Memory B cell (primary cell): ENCODE data around the gene TCERG1L.
"Not testable (repeated sequence)": the region's sequence is repeated elsewhere in the genome, so short reads cannot be mapped to it uniquely, and the experiment has no call there.

Experiments
- ATAC-seq: fragments of 150-1000 bp; cut with Tn5 transposase; 2 replicates; pipeline ENCODE4 v1.10.0; 2021; ENCODE audit warnings: low read depth, mild to moderate bottlenecking, moderate library complexity
- DNase-seq, 2 donors: peaks; one replicate each; pipeline ENCODE4 v3.0.0; 2022; ENCODE audit warnings: low spot score in 2 of 2
- H3K27ac Mint-ChIP-seq: one replicate; pipeline ENCODE4 v1.8.0; 2022; ENCODE audit warnings: mild to moderate bottlenecking, moderate library complexity, mixed read lengths
- H3K27me3 Mint-ChIP-seq: one replicate; pipeline ENCODE4 v1.8.0; 2022; ENCODE audit warnings: mixed read lengths
- H3K36me3 Mint-ChIP-seq: one replicate; pipeline ENCODE4 v1.8.0; 2022; ENCODE audit warnings: mild to moderate bottlenecking, mixed read lengths
- H3K4me1 Mint-ChIP-seq: one replicate; pipeline ENCODE4 v1.8.0; 2022; ENCODE audit warnings: mixed read lengths
- H3K4me3 Mint-ChIP-seq: one replicate; pipeline ENCODE4 v1.8.0; 2022; ENCODE audit warnings: mild to moderate bottlenecking, moderate library complexity, mixed read lengths
- H3K9me3 Mint-ChIP-seq: one replicate; pipeline ENCODE4 v1.8.0; 2022; ENCODE audit warnings: mixed read lengths

TCERG1L gene

GRCh38 chr10:131155218-131155875 is 156.2 kb downstream of the TCERG1L start:
- DNase-seq (no peak), ATAC-seq (no peak)
- Mint-ChIP-seq H3K36me3 (no peaks in the 10 kb centered on the region), H3K4me1 (no peaks in the 10 kb centered on the region), H3K27me3 (no peaks in the 10 kb centered on the region), H3K9me3 (peaks cover 9% of the 10 kb centered on the region), H3K4me3 (no peak overlapping the region), H3K27ac (no peak overlapping the region)

GRCh38 chr10:131154306-131155025 is 157.1 kb downstream of the TCERG1L start:
- no peak for DNase-seq
- H3K36me3 Mint-ChIP-seq: no peaks in the 10 kb centered on the region
- H3K4me1 Mint-ChIP-seq: no peaks in the 10 kb centered on the region
- no peak overlapping the region for H3K4me3 Mint-ChIP-seq
- no peak overlapping the region for H3K27ac Mint-ChIP-seq
- peaks cover 9% of the 10 kb centered on the region for H3K9me3 Mint-ChIP-seq
- no peaks in the 10 kb centered on the region for H3K27me3 Mint-ChIP-seq
- no peak for ATAC-seq

DNA sequence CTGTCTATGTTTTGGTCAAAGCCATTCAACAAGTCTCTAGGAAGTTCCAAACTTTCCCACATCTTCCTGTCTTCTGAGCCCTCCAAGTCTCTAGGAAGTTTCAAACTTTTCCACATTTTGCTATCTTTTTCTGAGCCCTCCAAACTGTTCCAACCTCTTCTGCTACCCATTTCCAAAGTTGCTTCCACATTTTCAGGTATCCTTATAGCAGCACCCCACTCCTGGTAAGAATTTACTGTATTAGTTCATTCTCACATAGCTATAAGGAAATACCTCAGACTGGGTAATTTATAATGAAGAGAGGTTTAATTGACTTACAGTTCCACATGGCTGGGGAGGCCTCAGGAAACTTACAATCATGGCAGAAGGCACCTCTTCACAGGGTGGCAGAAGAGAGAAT is 159.1 kb downstream of the TCERG1L start:
- peaks cover 11% of the 10 kb centered on the region for H3K9me3 Mint-ChIP-seq
- not testable (repeated sequence) for H3K27ac Mint-ChIP-seq, H3K4me1 Mint-ChIP-seq, H3K36me3 Mint-ChIP-seq, H3K27me3 Mint-ChIP-seq, H3K4me3 Mint-ChIP-seq, ATAC-seq, DNase-seq

DNA sequence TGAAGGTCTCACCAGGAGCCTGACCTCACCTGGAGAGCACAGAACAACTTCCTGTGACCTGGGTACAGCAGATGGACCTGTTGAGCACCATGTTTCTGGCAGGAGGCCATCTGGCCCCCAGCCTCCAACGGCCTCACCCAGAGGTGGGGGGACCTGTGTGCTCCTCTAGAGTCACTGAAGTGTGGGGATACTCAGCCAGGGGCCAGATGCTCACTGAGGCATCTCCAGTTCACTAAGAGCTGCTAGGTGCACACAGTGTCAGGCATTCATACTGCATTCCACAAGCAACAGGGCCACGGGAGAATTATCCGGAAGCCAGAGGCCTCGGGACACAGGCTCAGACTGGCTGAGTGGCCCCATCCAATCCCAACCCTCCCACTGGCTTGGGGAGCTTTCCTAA is 161.4 kb downstream of the TCERG1L start:
- no peaks in the 10 kb centered on the region for H3K4me1 Mint-ChIP-seq
- no peak for DNase-seq
- ATAC-seq: no peak
- peaks cover 12% of the 10 kb centered on the region for H3K9me3 Mint-ChIP-seq
- H3K27me3 Mint-ChIP-seq: no peaks in the 10 kb centered on the region
- no peak overlapping the region for H3K27ac Mint-ChIP-seq
- no peak overlapping the region for H3K4me3 Mint-ChIP-seq
- no peaks in the 10 kb centered on the region for H3K36me3 Mint-ChIP-seq

GRCh38 chr10:131149586-131149985 is 161.9 kb downstream of the TCERG1L start:
- no peak for DNase-seq
- Mint-ChIP-seq H3K4me1 (no peaks in the 10 kb centered on the region), H3K9me3 (peaks cover 12% of the 10 kb centered on the region), H3K27ac (no peak overlapping the region), H3K36me3 (no peaks in the 10 kb centered on the region), H3K4me3 (no peak overlapping the region), H3K27me3 (no peaks in the 10 kb centered on the region)
- ATAC-seq: no peak

GRCh38 chr10:131149111-131149510 is 162.4 kb downstream of the TCERG1L start:
- no peak overlapping the region for H3K27ac Mint-ChIP-seq
- H3K27me3 Mint-ChIP-seq: no peaks in the 10 kb centered on the region
- DNase-seq (no peak), ATAC-seq (no peak)
- H3K9me3 Mint-ChIP-seq: peaks cover 12% of the 10 kb centered on the region
- H3K4me3 Mint-ChIP-seq: no peak overlapping the region
- H3K36me3 Mint-ChIP-seq: no peaks in the 10 kb centered on the region
- H3K4me1 Mint-ChIP-seq: no peaks in the 10 kb centered on the region

GRCh38 chr10:131148270-131148669 is 163.3 kb downstream of the TCERG1L start:
- no peak for ATAC-seq
- H3K27ac Mint-ChIP-seq: no peak overlapping the region
- no peak overlapping the region for H3K4me3 Mint-ChIP-seq
- no peaks in the 10 kb centered on the region for H3K27me3 Mint-ChIP-seq
- no peaks in the 10 kb centered on the region for H3K36me3 Mint-ChIP-seq
- no peak for DNase-seq
- H3K9me3 Mint-ChIP-seq: peaks cover 12% of the 10 kb centered on the region
- no peaks in the 10 kb centered on the region for H3K4me1 Mint-ChIP-seq

DNA sequence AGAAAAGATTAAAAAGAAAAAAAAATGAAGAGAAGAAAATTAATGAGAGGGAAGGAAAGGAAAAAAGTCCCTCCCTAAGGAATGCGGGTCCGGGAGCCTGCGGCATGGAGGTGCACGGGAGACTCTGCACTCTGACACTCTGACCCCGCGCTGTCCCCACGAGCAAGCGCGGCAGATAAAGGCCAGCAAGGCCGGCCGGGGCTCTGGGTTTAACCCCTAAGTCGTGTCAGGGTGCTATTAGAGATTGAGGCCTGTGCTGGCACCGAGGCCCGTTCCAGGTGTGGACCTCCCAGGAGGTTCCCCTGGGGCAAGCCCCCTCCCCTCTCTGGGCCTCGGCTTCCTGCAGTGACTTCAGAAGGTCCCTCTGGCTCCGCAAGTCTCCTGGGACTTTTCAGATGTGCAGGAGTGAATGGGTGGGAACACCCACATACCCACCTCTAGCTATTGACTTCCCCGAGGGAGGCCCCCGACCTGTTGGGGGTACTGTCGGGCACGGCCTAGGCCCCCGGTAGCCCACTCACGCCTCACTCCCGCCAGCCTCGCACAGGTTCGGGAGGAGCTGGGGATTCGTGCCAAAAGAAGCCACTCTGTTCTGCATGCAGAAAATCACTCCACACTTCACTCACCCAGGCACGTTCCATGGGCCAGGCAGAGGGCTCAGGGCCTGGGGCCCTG is 164.1 kb downstream of the TCERG1L start:
- ATAC-seq (no peak), DNase-seq (no peak)
- Mint-ChIP-seq H3K4me1 (no peaks in the 10 kb centered on the region), H3K4me3 (no peak overlapping the region), H3K36me3 (no peaks in the 10 kb centered on the region), H3K27me3 (no peaks in the 10 kb centered on the region), H3K27ac (no peak overlapping the region), H3K9me3 (peaks cover 9% of the 10 kb centered on the region)

DNA sequence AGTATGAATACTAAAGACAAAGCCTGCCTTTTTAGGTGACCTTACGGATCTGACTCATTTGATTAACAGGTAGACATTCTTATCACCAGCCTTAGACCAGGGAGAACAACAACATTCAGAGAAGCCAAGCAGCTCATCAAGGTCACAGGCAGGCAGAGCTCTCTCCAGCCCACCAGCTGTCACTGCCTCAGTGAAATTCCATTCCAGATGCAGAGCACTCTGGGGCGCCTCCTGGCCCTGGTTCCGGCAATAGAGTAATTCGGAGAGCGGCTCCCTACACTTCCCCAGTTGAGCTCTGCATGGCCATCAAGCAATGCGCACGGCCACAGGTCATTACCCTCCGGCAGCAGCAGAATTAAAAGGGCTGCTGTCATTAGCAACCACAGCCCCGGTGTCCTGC is 164.7 kb downstream of the TCERG1L start:
- no peak for DNase-seq
- Mint-ChIP-seq H3K27ac (no peak overlapping the region), H3K9me3 (peaks cover 6% of the 10 kb centered on the region), H3K4me1 (no peaks in the 10 kb centered on the region), H3K36me3 (no peaks in the 10 kb centered on the region), H3K4me3 (no peak overlapping the region), H3K27me3 (no peaks in the 10 kb centered on the region)
- ATAC-seq: no peak

- peaks cover 4% of the 10 kb centered on the region for H3K9me3 Mint-ChIP-seq
- H3K36me3 Mint-ChIP-seq: no peaks in the 10 kb centered on the region
- no peaks in the 10 kb centered on the region for H3K27me3 Mint-ChIP-seq
- no peaks in the 10 kb centered on the region for H3K4me1 Mint-ChIP-seq
- no peak overlapping the region for H3K27ac Mint-ChIP-seq
- H3K4me3 Mint-ChIP-seq: no peak overlapping the region
- no peak for ATAC-seq
- DNase-seq: no peak
Measured at GRCh38 chr10:131145756-131146155, 165.8 kb downstream of the TCERG1L start.

GRCh38 chr10:131144711-131145375 is 166.7 kb downstream of the TCERG1L start:
- Mint-ChIP-seq H3K4me1 (no peaks in the 10 kb centered on the region), H3K27ac (no peak overlapping the region), H3K36me3 (no peaks in the 10 kb centered on the region), H3K4me3 (no peak overlapping the region), H3K27me3 (no peaks in the 10 kb centered on the region), H3K9me3 (peaks cover 4% of the 10 kb centered on the region)
- DNase-seq (no peak), ATAC-seq (no peak)

- H3K9me3 Mint-ChIP-seq: peaks cover 4% of the 10 kb centered on the region
- ATAC-seq (no peak), DNase-seq (no peak)
- H3K27me3 Mint-ChIP-seq: no peaks in the 10 kb centered on the region
- H3K27ac Mint-ChIP-seq: no peak overlapping the region
- no peak overlapping the region for H3K4me3 Mint-ChIP-seq
- H3K36me3 Mint-ChIP-seq: no peaks in the 10 kb centered on the region
- H3K4me1 Mint-ChIP-seq: no peaks in the 10 kb centered on the region
Measured at GRCh38 chr10:131144196-131144595, 167.3 kb downstream of the TCERG1L start.

DNA sequence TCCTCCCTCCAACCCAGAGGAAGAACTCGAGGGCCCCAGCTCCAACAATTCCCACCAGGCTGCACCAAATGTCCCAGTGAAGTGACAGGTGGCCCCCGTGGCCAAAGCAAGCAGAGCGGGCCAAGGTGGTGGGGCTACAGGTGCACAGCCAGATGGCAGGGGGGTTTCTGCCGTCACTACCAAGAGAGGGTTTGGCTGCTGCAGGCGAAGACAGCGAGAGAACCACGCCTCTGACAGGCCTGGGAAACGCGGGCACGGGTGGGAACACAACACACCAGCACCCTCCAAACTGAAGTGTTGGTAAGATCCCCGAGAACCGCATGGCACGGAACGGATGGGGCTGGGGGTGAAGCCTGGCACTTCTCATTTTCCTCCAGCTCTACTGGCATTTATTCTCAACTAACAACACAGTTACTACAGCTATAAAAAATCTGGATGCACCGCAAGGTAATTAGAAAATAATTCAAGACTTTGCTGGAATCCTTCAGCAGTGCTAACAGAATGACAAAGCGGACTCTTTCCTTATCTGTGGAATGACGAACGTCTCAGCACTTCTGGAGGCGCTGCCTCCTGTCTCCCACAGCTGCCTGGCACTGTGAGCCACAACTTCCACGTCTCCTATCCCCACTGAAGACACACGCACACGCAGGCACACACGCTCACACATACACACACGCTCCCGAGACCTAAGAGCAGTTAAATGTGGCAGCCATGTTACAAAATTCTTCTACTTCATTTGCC is 167.9 kb downstream of the TCERG1L start:
- peaks cover 4% of the 10 kb centered on the region for H3K9me3 Mint-ChIP-seq
- DNase-seq (no peak), ATAC-seq (no peak)
- H3K4me3 Mint-ChIP-seq: no peak overlapping the region
- H3K4me1 Mint-ChIP-seq: no peaks in the 10 kb centered on the region
- H3K27me3 Mint-ChIP-seq: no peaks in the 10 kb centered on the region
- H3K36me3 Mint-ChIP-seq: no peaks in the 10 kb centered on the region
- no peak overlapping the region for H3K27ac Mint-ChIP-seq
